GM23338 (cell line): ENCODE results near the gene ARL14.

Experiments used
- CREB1 ChIP-seq: fragments of 250-450 bp; sonication (Bioruptor Pico); IDR thresholded peaks from 2 replicates; pipeline ENCODE4 v1.5.0; 2020; ENCODE audit warnings: low read depth, mild to moderate bottlenecking, moderate library complexity
- CTCF ChIP-seq, 2 experiments: fragments of 200-600 bp in 1 of 2; sonication (generic) in 1 of 2; conservative IDR thresholded peaks; 2 replicates each; pipeline versions ENCODE4 v1.5.1 to v1.6.1; 2016 to 2017; ENCODE audit warnings: antibody characterized with exemption in 2 of 2, low read depth in 2 of 2, mild to moderate bottlenecking in 2 of 2, moderate library complexity in 1 of 2
- ETS1 ChIP-seq: IDR thresholded peaks from 2 replicates; pipeline ENCODE4 v1.6.1; 2016; ENCODE audit warnings: antibody characterized with exemption
- EZH2 ChIP-seq: fragments of 200-600 bp; sonication (generic); IDR thresholded peaks from one replicate; pipeline ENCODE4 v1.8.0; 2017; ENCODE audit warnings: antibody characterized with exemption, mild to moderate bottlenecking, low read depth; ENCODE audit not compliant: unreplicated experiment
- EZH2phosphoT487 ChIP-seq: fragments of 200-600 bp; sonication (generic); IDR thresholded peaks from one replicate; pipeline ENCODE4 v1.8.1; 2018; ENCODE audit warnings: antibody characterized with exemption; ENCODE audit not compliant: unreplicated experiment
- POLR2AphosphoS5 ChIP-seq: IDR thresholded peaks from 2 replicates; pipeline ENCODE4 v1.6.1; 2016; ENCODE audit warnings: antibody characterized with exemption, low read depth
- REST ChIP-seq: IDR thresholded peaks from one replicate; pipeline ENCODE4 v1.6.1; 2018; ENCODE audit warnings: antibody characterized with exemption; ENCODE audit not compliant: unreplicated experiment
- STAT1 ChIP-seq: IDR thresholded peaks from one replicate; pipeline ENCODE4 v1.6.1; 2016; ENCODE audit warnings: antibody characterized with exemption; ENCODE audit not compliant: unreplicated experiment
- ZNF114 ChIP-seq: fragments of 250-450 bp; sonication (Bioruptor Pico); IDR thresholded peaks from 2 replicates; pipeline ENCODE4 v1.5.0; 2020; ENCODE audit warnings: mild to moderate bottlenecking, moderate library complexity

- TF ChIP-seq CTCF (conservative IDR thresholded peaks at IDR 0.05; ENCODE audit: low read depth in 2 of 2) (no peak), EZH2phosphoT487 (no peak), POLR2AphosphoS5 (no peak), EZH2 (no peak), REST (no peak), CREB1 (no peak), ETS1 (no peak), ZNF114 (no peak), STAT1 (no peak)
Observed at GRCh38 chr3:160665231-160665630, 11.7 kb upstream of the ARL14 start.
